ENCODE measurements around the gene NCKAP5. TPM values are rescaled to one million over a fixed set of nuclear protein-coding genes. Genes with fewer than 3 reads are reported as not detected.

The NCKAP5 gene
- total and polyA plus RNA-seq, 2 of the 13 experiments (the other 11 are each of a cell fraction or from before 2014, with no cell fraction given), result 0.01 TPM; not detected in 1

DNA sequence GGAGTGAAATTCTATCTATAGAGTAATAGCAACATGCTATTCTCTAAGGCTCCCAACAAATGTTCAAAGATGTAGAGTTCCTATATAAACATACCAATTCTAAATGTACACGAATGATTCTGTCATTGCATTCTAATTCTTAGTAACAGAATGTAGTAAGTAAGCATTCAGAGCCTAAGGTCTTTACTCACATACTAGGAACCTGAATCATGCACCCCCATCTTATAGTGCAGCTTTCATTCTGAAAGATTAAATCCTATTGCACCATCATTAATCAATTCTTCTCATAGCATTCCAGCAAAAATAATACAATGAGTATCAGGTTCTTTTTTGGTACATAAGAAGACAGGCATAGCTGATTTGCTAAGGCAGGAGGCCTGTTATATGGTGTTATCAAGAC lies 230.0 kb downstream of the NCKAP5 start:
- Histone ChIP-seq H2AFZ (ENCODE audit: low read length) (no peak overlapping the region), H3K4me3 (replicated peaks in 1 of 3; ENCODE audit: insufficient read depth in 1 of 3, low read depth in 2 of 3, low read length in 3 of 3) (no peak overlapping the region), H3K4me2 (ENCODE audit: low read depth, low read length) (no peak overlapping the region), H3K27ac (ENCODE audit: extremely low read length, insufficient read depth, low read length) (no peak overlapping the region), H3K79me2 (ENCODE audit: insufficient read depth, low read length) (no peaks in the 10 kb centered on the region), H3K27me3 (ENCODE audit: control insufficient read depth in 1 of 2, insufficient read depth in 2 of 2, low read length in 2 of 2) (no peaks in the 10 kb centered on the region), H4K20me1 (ENCODE audit: insufficient read depth, low read length) (no peaks in the 10 kb centered on the region), H3K36me3 (replicated peaks in 1 of 2; ENCODE audit: control insufficient read depth in 1 of 2, insufficient read depth in 2 of 2, low read length in 2 of 2) (no peaks in the 10 kb centered on the region), H3K4me1 (ENCODE audit: insufficient read depth, low read length) (no peaks in the 10 kb centered on the region), H3K9ac (ENCODE audit: insufficient read depth, low read depth, low read length) (no peak overlapping the region), H3K9me3 (ENCODE audit: low read length) (no peaks in the 10 kb centered on the region)
- intact Hi-C loops (cut with micrococcal nuclease; ENCODE audit: unreplicated experiment), result no loop called here
- ATAC-seq (no peak), DNase-seq (ENCODE audit: low spot score) (no peak), FAIRE-seq (no peak)
- ChIA-PET POLR2A (no interaction called here), CTCF (ENCODE audit: low intra/inter-chr PET ratio, low total read pairs) (no interaction called here)
- BruUV-seq (replicated peaks), result no TSS peak
- 0% methylated on average over 1 of the region's 1 CpG for WGBS (ENCODE audit: low lambda C conversion rate)
- in situ Hi-C loops (cut with HindIII; ENCODE audit: extremely low pct_ligation_motif_present, low pct_unique_long_range_greater_than_20kb), result no loop called here
- TF ChIP-seq ARNT (IDR thresholded peaks at IDR 0.05) (no peak), ZNF558 (CRISPR knock-in tag; IDR thresholded peaks at IDR 0.05; ENCODE audit: borderline replicate concordance) (no peak), SAP130 (CRISPR knock-in tag; IDR thresholded peaks at IDR 0.05; ENCODE audit: low read depth) (no peak), EP300 (IDR thresholded peaks at IDR 0.05; ENCODE audit: low read depth in 2 of 2, low read length in 2 of 2) (no peak), EP300 (CRISPR knock-in tag; IDR thresholded peaks at IDR 0.05; ENCODE audit: borderline replicate concordance) (no peak), ZNF83 (CRISPR knock-in tag; IDR thresholded peaks at IDR 0.05; ENCODE audit: borderline replicate concordance) (no peak), XBP1 (CRISPR knock-in tag; IDR thresholded peaks at IDR 0.05) (no peak), JUND (CRISPR knock-in tag; IDR thresholded peaks at IDR 0.05) (no peak), SP2 (CRISPR knock-in tag; IDR thresholded peaks at IDR 0.05) (no peak), ZNF326 (CRISPR knock-in tag; IDR thresholded peaks at IDR 0.05; ENCODE audit: borderline replicate concordance) (no peak), SIN3B (IDR thresholded peaks at IDR 0.05; ENCODE audit: low read length) (no peak)
- TF ChIP-seq, protein P1, sequence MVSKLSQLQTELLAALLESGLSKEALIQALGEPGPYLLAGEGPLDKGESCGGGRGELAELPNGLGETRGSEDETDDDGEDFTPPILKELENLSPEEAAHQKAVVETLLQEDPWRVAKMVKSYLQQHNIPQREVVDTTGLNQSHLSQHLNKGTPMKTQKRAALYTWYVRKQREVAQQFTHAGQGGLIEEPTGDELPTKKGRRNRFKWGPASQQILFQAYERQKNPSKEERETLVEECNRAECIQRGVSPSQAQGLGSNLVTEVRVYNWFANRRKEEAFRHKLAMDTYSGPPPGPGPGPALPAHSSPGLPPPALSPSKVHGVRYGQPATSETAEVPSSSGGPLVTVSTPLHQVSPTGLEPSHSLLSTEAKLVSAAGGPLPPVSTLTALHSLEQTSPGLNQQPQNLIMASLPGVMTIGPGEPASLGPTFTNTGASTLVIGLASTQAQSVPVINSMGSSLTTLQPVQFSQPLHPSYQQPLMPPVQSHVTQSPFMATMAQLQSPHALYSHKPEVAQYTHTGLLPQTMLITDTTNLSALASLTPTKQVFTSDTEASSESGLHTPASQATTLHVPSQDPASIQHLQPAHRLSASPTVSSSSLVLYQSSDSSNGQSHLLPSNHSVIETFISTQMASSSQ (IDR thresholded peaks at IDR 0.05; ENCODE audit: low read depth), result no peak
- TF ChIP-seq, protein P1 (CRISPR knock-in tag; IDR thresholded peaks at IDR 0.05; ENCODE audit: borderline replicate concordance), result no peak
- TF ChIP-seq, protein P2, sequence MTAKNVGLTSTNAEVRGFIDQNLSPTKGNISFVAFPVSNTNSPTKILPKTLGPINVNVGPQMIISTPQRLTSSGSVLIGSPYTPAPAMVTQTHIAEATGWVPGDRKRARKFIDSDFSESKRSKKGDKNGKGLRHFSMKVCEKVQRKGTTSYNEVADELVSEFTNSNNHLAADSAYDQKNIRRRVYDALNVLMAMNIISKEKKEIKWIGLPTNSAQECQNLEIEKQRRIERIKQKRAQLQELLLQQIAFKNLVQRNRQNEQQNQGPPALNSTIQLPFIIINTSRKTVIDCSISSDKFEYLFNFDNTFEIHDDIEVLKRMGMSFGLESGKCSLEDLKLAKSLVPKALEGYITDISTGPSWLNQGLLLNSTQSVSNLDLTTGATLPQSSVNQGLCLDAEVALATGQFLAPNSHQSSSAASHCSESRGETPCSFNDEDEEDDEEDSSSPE (CRISPR knock-in tag; IDR thresholded peaks at IDR 0.05), result no peak

All from HepG2 (cell line).